Esophagus (tissue), 2 donors: Measurements from ENCODE around the gene AKAP5. TPM values are rescaled to one million over a fixed set of nuclear protein-coding genes. Genes with fewer than 3 reads are reported as not detected.

Experiments
- H3K27ac ChIP-seq, 2 donors: one replicate each; pipeline ENCODE4 v1.5.1; 2013; ENCODE audit warnings: low read depth in 2 of 2, mild to moderate bottlenecking in 2 of 2, inconsistent platforms in 1 of 2, low read length in 1 of 2, moderate library complexity in 1 of 2
- H3K27me3 ChIP-seq, 2 donors: one replicate each; pipeline ENCODE4 v1.6.1; 2013; ENCODE audit warnings: low read length in 2 of 2, control low read depth in 1 of 2, mild to moderate bottlenecking in 1 of 2; ENCODE audit not compliant: insufficient read depth in 2 of 2, control insufficient read depth in 1 of 2
- H3K36me3 ChIP-seq, 2 donors: one replicate each; pipeline ENCODE4 v1.6.1; 2013; ENCODE audit warnings: low read length in 1 of 2; ENCODE audit not compliant: control insufficient read depth in 2 of 2, insufficient read depth in 2 of 2
- H3K4me1 ChIP-seq, 2 donors: one replicate each; pipeline ENCODE4 v1.6.1; 2013; ENCODE audit warnings: low read length in 1 of 2; ENCODE audit not compliant: control insufficient read depth in 2 of 2, insufficient read depth in 2 of 2
- H3K4me3 ChIP-seq, 2 donors: one replicate each; pipeline ENCODE4 v1.5.1; 2013; ENCODE audit warnings: low read length in 2 of 2, mild to moderate bottlenecking in 2 of 2, low read depth in 1 of 2, moderate library complexity in 1 of 2
- H3K9me3 ChIP-seq, 2 donors: one replicate each; pipeline ENCODE4 v1.6.1; 2013; ENCODE audit warnings: mild to moderate bottlenecking in 2 of 2, low read depth in 1 of 2, low read length in 1 of 2, moderate library complexity in 1 of 2; ENCODE audit not compliant: control insufficient read depth in 2 of 2, insufficient read depth in 1 of 2
- WGBS, 2 donors: extraction: QIAGEN DNeasy Blood & Tissue Kit; methylation state at CpG; one replicate each; pipeline ENCODE4 v1.1.7; 2013; 5-methylcytosine and 5-hydroxymethylcytosine counted together
- polyA plus RNA-seq, 2 donors: library from polyadenylated mRNA; stranded (reverse); fragments of 200-250 nt; gene quantifications; one replicate each; pipeline ENCODE4 v1.2.3, GENCODE V29; 2013
- donor health status: healthy with polysubstance abuse.
- donor health status: Bipolar disorder and iron deficiency.

Gene AKAP5
- polyA plus RNA-seq, 2 donors, result 0.04 to 0.06 TPM

DNA sequence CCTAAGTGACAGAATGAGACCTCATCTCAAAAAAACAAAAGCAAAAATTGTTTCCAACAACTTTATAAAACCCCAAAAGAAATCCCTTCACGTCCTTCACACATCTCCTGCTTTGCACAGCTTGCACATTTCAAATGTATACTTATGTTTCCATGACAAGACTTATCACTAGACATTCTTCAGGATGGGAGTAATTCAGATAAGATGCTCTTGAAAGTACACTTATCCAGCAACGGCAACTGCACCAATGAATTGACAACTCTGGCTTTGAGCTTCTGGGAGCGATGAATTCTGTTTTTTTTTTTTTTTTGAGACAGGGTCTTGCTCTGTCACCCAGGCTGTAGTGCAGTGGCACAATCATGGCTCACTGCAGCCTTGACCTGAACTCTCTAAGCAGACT is 30.8 kb upstream of the AKAP5 start:
- Histone ChIP-seq H3K27ac (no peak overlapping the region), H3K4me3 (no peak overlapping the region), H3K4me1 (no peaks in the 10 kb centered on the region), H3K9me3 (no peaks in the 10 kb centered on the region), H3K27me3 (no peaks in the 10 kb centered on the region), H3K36me3 (peaks cover 4 to 7% of the 10 kb centered on the region in 2 donors)
- WGBS, 2 donors, result 88 to 91% methylated on average over 3 of the region's 3 CpGs

DNA sequence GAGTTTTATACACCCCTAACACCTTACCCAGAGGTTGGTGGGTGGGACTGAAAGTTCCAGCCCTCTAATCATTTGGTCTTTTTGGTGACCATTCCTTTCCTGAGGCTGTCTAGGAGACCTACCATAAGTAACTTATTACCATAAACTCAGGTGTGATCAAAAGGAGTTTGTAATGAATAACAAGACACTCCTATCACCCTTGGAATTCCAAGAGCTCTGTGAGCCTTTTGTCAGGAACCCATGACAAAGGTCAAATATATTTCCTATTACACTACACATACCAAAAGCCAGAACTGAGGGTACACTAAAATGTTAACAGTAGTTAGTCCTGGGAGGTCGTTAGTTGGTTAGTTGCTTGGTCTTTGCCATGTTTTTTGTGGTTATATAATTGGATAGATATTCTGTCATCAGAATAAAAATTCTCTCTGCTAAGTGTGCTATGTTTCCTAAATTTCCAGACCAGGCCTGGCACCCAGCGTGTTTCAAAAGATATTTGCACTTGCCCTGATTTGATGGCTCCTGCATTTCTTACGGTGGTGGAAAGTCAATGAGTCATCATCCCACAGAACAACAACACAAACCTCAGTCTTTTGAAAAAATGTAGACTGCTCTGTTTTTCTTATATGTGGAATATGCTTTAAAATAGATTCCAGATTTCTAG is 27.0 kb upstream of the AKAP5 start:
- H3K27me3 ChIP-seq, result no peaks in the 10 kb centered on the region
- WGBS, 2 donors, result 58 to 69% methylated on average over 3 of the region's 3 CpGs
- H3K9me3 ChIP-seq, result no peaks in the 10 kb centered on the region
- H3K36me3 ChIP-seq, result peaks cover 8 to 17% of the 10 kb centered on the region in 2 donors
- H3K4me1 ChIP-seq, result no peaks in the 10 kb centered on the region
- H3K27ac ChIP-seq, result no peak overlapping the region
- no peak overlapping the region for H3K4me3 ChIP-seq

DNA sequence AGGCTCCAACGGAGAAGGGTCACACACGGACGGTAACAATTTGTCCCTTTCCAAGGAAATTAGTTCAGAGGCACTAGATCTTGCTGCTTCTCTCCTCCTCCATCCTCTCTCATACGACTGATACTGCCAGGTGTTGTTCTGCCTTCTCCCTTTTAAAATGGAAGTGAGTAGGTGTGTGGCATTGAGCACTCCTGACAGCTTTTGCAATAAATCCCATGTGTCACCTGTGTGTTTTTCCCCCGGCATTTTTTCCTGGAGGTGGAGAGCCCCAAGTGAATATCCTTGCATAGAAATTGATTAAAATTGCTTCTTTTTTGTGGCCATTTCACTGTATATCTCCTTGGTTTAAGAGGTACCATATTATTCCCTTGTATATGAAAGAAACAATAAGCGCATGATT is 26.2 kb upstream of the AKAP5 start:
- no peak overlapping the region for H3K4me3 ChIP-seq
- H3K27ac ChIP-seq, result no peak overlapping the region
- peaks cover 9 to 17% of the 10 kb centered on the region in 2 donors for H3K36me3 ChIP-seq
- H3K9me3 ChIP-seq, result no peaks in the 10 kb centered on the region
- no peaks in the 10 kb centered on the region for H3K4me1 ChIP-seq
- H3K27me3 ChIP-seq, result no peaks in the 10 kb centered on the region
- 93 to 94% methylated on average over 6 of the region's 6 CpGs for WGBS, 2 donors

DNA sequence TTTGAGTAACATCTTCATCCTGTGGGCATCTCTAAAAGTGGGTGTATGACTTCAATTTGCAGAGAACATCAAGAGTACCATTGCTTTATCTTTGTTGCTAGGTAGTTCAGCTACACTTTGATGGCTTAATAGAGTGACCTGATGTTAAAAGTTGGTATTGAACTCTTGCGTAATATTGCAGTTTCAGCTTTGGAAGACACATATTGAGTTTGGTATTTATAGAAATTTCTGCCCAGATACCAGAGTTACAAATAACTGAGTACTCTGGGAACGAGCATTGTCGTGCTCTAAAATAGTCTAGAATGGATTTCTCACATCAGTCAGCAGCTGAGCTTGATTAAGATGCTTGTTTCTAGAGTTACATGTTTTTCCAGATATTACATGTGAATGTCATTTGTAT is 24.8 kb upstream of the AKAP5 start:
- Histone ChIP-seq H3K27ac (no peak overlapping the region), H3K4me3 (no peak overlapping the region), H3K9me3 (no peaks in the 10 kb centered on the region), H3K36me3 (peaks cover 10 to 17% of the 10 kb centered on the region in 2 donors), H3K27me3 (no peaks in the 10 kb centered on the region), H3K4me1 (no peaks in the 10 kb centered on the region)
- 94 to 96% methylated on average over 3 of the region's 3 CpGs for WGBS, 2 donors

DNA sequence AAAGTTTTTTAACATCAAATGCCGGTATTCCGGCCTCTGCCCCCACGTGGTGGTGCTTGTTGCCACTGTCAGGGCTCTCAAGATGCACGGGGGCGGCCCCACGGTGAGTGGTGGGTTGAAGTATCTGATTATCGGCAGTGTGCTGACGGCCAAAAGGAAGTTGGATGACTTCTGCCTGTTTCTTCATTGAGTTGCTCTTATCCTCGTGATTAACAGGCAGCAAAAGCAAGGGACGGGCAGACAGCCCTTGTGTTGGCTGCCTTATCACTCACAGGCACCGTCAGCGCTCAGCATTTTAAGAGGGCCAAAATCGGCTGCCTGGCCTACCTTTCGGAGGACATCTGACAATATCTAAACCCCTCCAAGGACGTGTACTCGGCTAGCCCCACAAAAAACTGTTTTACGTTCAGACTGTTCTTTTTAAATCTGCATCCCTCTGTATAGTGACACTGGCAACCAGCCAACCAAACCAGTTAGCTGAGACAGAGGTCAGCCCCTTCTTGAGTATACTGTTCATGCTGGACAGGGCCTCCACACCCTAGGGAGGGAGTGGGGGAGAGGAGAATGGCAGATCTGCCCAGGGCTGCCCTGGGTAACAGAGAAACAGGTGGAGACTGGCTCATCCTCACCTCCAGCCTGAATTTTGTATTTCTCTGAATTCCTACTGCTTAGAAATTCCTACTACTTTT is 22.9 kb upstream of the AKAP5 start:
- no peaks in the 10 kb centered on the region for H3K4me1 ChIP-seq
- WGBS, 2 donors, result 88 to 92% methylated on average over 17 of the region's 17 CpGs
- H3K36me3 ChIP-seq, result peaks cover 9 to 17% of the 10 kb centered on the region in 2 donors
- H3K9me3 ChIP-seq, result no peaks in the 10 kb centered on the region
- no peak overlapping the region for H3K27ac ChIP-seq
- H3K27me3 ChIP-seq, result no peaks in the 10 kb centered on the region
- H3K4me3 ChIP-seq, result no peak overlapping the region

DNA sequence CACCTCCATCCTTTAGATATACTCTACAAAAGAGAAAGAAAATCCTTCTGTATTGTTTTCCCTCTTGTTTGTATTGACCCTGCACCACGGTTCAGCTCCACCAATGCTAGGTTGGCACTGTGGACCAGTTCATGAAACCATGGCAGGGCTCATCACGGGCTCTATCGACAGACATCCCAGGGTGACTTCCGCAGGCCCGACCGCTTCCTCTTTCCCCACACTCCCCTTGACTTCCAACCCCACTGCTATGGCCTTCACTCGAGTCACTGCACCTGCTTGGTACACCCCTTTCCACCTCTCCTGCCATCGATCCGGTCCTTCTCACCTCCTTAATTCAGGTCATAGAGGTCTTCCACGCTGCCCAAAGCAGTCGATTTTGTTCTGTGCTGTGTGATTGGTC is 21.2 kb upstream of the AKAP5 start:
- WGBS, 2 donors, result 91 to 94% methylated on average over 11 of the region's 11 CpGs
- no peak overlapping the region for H3K4me3 ChIP-seq
- no peaks in the 10 kb centered on the region for H3K4me1 ChIP-seq
- no peaks in the 10 kb centered on the region for H3K9me3 ChIP-seq
- no peaks in the 10 kb centered on the region for H3K27me3 ChIP-seq
- H3K27ac ChIP-seq, result no peak overlapping the region
- peaks cover 6 to 13% of the 10 kb centered on the region in 2 donors for H3K36me3 ChIP-seq

DNA sequence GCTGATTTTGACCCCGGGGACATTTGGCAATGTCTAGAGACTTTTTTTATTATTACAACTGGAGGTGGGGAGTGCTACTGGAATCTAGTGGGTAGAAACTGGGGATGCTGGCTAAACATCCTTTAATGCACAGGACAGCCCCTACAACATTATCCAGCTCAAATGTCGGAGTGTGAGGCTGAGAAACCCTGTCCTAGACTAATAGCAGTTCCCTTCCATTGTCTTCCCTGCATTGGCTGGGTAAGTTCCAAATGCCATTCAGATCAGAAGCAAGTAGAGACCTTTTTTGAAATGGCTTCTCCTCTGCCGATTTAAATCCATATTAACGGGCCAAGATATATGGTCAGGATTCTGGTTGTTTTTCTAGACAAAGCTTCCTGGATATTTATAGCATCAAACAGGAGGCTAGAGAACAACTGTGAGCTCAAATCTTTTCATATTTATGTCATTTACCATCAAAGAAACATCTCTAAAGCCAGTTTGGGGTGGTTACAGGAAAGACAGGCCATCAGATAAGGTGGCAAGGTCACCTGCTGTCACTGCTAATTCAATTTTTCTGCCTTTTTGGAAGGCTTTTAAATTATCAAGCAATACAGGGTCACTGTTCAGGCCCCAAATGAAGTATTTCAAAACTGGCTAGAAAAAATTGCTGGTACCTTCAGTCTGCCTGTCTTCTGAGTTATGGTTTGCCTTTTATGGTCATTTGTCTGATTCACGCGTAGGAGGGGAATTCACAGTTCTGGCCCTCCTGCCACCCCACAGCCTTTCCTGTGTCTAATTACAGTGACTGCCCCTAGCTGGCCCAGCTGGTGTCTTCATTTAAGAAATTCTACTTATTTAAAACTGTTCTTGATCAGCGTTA is 20.1 kb upstream of the AKAP5 start:
- Histone ChIP-seq H3K27ac (no peak overlapping the region), H3K27me3 (no peaks in the 10 kb centered on the region), H3K4me1 (no peaks in the 10 kb centered on the region), H3K9me3 (no peaks in the 10 kb centered on the region), H3K4me3 (no peak overlapping the region), H3K36me3 (peaks cover 10 to 13% of the 10 kb centered on the region in 2 donors)
- 68 to 72% methylated on average over 7 of the region's 7 CpGs for WGBS, 2 donors

DNA sequence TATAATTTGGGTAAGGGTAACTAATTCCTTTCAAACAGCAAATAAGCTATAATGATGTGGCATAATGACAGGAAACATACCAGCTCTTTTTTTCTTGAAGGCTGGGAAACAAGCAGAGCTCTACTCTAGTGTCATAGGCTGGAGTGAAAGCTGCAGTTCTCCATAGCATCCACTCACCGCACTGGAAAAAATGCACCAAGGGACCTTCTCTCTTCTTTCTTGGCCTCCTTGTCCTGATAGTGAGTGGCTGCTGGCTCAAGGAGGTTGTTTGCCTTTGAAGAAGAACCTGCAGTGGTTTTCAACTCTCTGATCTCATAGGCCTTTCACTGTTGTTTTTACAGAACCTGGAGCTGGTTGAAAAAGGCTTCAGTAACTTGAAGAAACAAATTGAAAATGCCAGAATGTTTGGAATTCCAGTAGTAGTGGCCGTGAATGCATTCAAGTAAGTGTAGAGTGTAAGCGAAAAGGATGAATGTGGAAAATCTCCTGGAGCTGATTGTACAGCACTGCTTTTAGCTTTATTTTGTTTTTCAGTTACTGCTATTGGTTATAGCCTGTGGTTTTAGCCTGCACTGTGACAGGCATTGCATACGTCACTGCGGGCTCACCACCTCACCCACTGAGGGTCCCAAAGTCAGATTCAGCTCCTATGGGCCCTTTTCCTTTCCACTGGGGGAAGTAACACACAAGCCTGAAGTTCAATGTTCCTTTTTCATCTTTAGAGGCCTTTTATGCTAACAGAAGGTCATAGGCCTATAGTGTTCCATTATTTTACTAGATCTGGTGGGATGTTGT is 17.2 kb upstream of the AKAP5 start:
- WGBS, 2 donors, result 90 to 91% methylated on average over 5 of the region's 5 CpGs
- H3K4me3 ChIP-seq, result no peak overlapping the region
- peaks cover 4 to 9% of the 10 kb centered on the region in 2 donors for H3K36me3 ChIP-seq
- no peaks in the 10 kb centered on the region for H3K4me1 ChIP-seq
- no peaks in the 10 kb centered on the region for H3K27me3 ChIP-seq
- H3K27ac ChIP-seq, result no peak overlapping the region
- H3K9me3 ChIP-seq, result no peaks in the 10 kb centered on the region

DNA sequence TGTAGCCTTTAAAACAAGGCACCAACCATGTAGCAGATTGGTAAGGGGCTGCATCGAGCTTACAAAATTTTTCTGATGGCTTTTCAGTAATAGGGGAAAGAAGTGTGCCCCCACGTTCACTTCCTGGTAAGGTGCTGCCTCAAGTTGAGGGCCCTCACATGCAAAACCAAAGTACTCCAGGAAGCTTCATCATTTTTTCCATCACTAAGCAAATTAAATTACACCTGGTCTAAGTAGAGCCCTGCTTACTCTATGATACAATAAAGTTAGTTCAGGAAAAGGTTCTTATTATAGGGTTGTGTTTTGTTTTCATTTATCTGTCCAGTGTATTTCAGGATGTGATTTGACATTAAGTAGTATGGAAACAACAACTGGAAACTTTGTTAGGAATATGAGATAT is 15.0 kb upstream of the AKAP5 start:
- peaks cover 4 to 12% of the 10 kb centered on the region in 2 donors for H3K36me3 ChIP-seq
- no peaks in the 10 kb centered on the region for H3K4me1 ChIP-seq
- H3K27ac ChIP-seq, result no peak overlapping the region
- H3K9me3 ChIP-seq, result no peaks in the 10 kb centered on the region
- 80 to 86% methylated on average over 2 of the region's 2 CpGs for WGBS, 2 donors
- H3K4me3 ChIP-seq, result no peak overlapping the region
- no peaks in the 10 kb centered on the region for H3K27me3 ChIP-seq
